22Rv1 (cell line): Measurements from ENCODE around the gene NRG3.

Experiments
- CTCF ChIP-seq: fragments of 450-650 bp; IDR thresholded peaks from 2 replicates; pipeline ENCODE4 v1.5.1; 2017; ENCODE audit warnings: mild to moderate bottlenecking
- ZFX ChIP-seq: fragments of 450-650 bp; IDR thresholded peaks from 2 replicates; pipeline ENCODE4 v1.6.1; 2017; ENCODE audit warnings: antibody characterized with exemption, borderline replicate concordance

- TF ChIP-seq CTCF (no peak), ZFX (no peak)
Observed at GRCh38 chr10:82056391-82056790, 181.4 kb downstream of the NRG3 start.
